Measurements from ENCODE around the gene TNFRSF12A. TPM values are rescaled to one million over a fixed set of nuclear protein-coding genes. Genes with fewer than 3 reads are reported as not detected.
"Not testable (repeated sequence)": the region's sequence is repeated elsewhere in the genome, so short reads cannot be mapped to it uniquely, and the experiment has no call there.

The TNFRSF12A gene
- total and polyA plus RNA-seq, 2 of the 4 experiments (the other 2 are of a cell fraction), result 103 to 304 TPM

GRCh38 chr16:3055734-3056115 is 35.6 kb downstream of the TNFRSF12A start:
- dilution Hi-C loops (cut with HindIII; ENCODE audit: low sequenced_read_pairs, unreplicated experiment); H3K4ac ChIP-seq (ENCODE audit: low read depth, low read length); H3K18ac ChIP-seq (ENCODE audit: low read depth, low read length); H2BK15ac ChIP-seq (ENCODE audit: low read depth, low read length); H3K23ac ChIP-seq (ENCODE audit: low read depth, low read length); H3K27ac ChIP-seq (ENCODE audit: insufficient read depth, low read length); H3K4me2 ChIP-seq (ENCODE audit: low read depth, low read length); intact Hi-C loops (cut with micrococcal nuclease); CTCF ChIA-PET; DNase-seq; H2AK9ac ChIP-seq (replicated peaks; ENCODE audit: low read depth, low read length, poor library complexity); H3K4me3 ChIP-seq (ENCODE audit: insufficient read depth, low read depth, low read length); H2BK20ac ChIP-seq (ENCODE audit: low read depth, low read length); H4K8ac ChIP-seq (ENCODE audit: low read depth in 2 of 2, low read length in 2 of 2); H3K56ac ChIP-seq (ENCODE audit: extremely low read depth, insufficient read depth, low read length); H2AFZ ChIP-seq (replicated peaks; ENCODE audit: low read length, poor library complexity); H4K5ac ChIP-seq (ENCODE audit: low read depth, low read length); H3K9me1 ChIP-seq (ENCODE audit: insufficient read depth, low read length); H2BK5ac ChIP-seq (ENCODE audit: low read depth, low read length, poor library complexity, severe bottlenecking); H3K9ac ChIP-seq (ENCODE audit: low read depth, low read length); H3K4me1 ChIP-seq (ENCODE audit: control insufficient read depth, insufficient read depth, low read length); H3K9me3 ChIP-seq (ENCODE audit: control insufficient read depth, insufficient read depth, low read length); BruUV-seq (replicated peaks); ATAC-seq (ENCODE audit: low read depth); in situ Hi-C loops (cut with MboI; ENCODE audit: low sequenced_read_pairs); H3K36me3 ChIP-seq (ENCODE audit: control insufficient read depth, insufficient read depth, low read length); H3K14ac ChIP-seq (replicated peaks; ENCODE audit: low read depth, low read length); H4K91ac ChIP-seq (ENCODE audit: insufficient read depth, low read depth, low read length); H2BK120ac ChIP-seq (ENCODE audit: low read depth, low read length); H2AK5ac ChIP-seq (ENCODE audit: low read depth, low read length); H3K27me3 ChIP-seq (ENCODE audit: control insufficient read depth, insufficient read depth, low read length); POLR2A ChIA-PET (ENCODE audit: unreplicated experiment); H4K20me1 ChIP-seq (ENCODE audit: insufficient read depth, low read length): not testable (repeated sequence)
- peaks cover 0 to 16% of the 10 kb centered on the region in 2 experiments; a peak in 1 of 4 replicates for H3K79me1 ChIP-seq (ENCODE audit: low read depth in 1 of 2, low read length in 2 of 2)
- 40% methylated on average over 1 of the region's 9 CpGs; no CpG with 5 or more reads in 1 of the 2 experiments for WGBS, 2 experiments (ENCODE audit: extremely low coverage in 2 of 2, insufficient read length in 1 of 2)

All from IMR-90 (cell line).